GM19324 (cell line): Measurements from ENCODE around the gene SOX6.
"Not testable (repeated sequence)": the region's sequence is repeated elsewhere in the genome, so short reads cannot be mapped to it uniquely, and the experiment has no call there.

ENCODE experiments used
- ATAC-seq: cut with Tn5 transposase; IDR thresholded peaks from one replicate; pipeline ENCODE4 v1.9.1; 2021; ENCODE audit warnings: mild to moderate bottlenecking, moderate library complexity; ENCODE audit not compliant: unreplicated experiment, low FRiP score

The SOX6 gene

DNA sequence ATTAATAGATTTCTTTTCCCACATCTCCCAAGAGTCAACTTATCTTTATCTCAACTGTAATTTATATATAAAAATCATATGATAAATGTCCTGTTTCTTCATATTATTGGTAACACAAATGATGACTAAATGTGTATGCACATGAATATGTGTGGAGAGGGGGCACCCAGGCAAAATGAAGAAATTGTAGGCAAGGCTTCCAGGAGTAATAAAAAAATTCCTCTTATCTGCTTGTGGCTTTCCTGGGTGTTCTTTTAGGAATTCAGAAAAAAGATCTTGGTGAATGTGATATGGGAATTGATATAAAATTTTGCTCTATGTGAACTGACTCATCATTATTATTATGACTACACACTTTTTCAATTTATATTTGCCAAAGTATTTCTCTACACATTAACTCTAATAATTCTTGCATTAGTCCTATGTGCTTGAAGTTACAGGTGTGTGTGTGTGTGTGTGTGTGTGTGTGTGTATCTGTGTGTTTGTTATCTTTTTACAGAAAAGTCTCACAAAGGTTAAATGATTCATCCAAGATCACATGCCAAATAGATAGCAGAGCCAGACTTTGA lies 197.8 kb downstream of the SOX6 start:
- no peak for ATAC-seq

DNA sequence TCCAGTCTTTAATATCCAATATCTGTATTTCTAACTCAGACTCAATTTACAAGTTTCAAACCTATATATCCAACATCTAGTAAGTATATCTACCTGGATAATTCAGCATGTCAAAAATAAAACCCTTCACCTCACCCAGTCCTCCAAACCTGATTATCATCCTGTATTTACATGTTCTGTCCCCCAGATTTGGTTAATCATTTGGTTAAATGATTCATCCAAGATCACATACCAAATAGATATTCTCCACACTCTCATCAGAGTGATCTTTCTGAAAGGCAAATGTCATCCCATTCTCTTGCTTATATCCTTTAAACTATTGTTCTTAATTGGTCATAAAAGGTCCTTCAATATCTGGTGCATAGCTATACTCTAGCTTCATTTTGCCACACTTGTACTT lies 199.0 kb downstream of the SOX6 start:
- ATAC-seq = no peak

GRCh38 chr11:16155448-16155847 lies 200.9 kb downstream of the SOX6 start:
- no peak for ATAC-seq

- ATAC-seq = no peak
Measured at GRCh38 chr11:16154715-16155396, 201.5 kb downstream of the SOX6 start.

DNA sequence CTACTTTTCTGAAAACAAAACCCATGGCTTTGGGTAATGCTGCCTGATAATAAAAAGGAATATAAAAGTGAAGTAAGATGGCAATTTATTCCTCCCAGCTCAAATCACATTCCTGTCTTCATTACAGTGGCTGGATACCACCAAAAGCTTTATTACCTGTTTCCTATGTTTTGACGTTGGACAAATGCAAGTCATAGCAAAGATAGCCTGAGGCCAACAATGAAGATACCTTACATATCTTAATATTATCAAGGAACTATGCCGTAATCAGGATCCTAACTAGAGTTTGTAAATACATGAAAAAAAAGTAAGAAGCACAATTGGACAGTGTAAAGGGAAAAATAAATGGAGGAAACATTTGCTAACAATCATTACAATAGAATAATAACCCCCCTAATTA lies 202.4 kb downstream of the SOX6 start:
- no peak for ATAC-seq

DNA sequence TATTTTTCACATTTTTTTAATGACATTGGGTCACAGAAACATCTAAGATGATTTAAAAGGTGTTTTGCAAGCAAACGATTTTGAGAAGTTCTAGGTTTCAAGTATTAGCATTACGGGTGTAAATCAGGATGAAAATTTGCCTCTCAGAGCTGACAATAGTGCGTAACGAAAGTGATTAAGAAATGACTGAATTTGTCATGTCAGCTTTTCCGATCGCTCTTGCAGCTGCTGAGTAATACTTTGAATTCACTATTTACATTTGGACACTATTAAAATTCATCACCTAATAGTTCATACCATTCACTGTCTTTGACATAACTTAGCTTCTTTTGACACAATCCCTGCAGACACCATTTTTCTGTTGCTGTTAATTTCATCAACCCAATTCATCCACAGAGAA lies 205.2 kb downstream of the SOX6 start:
- no peak for ATAC-seq

DNA sequence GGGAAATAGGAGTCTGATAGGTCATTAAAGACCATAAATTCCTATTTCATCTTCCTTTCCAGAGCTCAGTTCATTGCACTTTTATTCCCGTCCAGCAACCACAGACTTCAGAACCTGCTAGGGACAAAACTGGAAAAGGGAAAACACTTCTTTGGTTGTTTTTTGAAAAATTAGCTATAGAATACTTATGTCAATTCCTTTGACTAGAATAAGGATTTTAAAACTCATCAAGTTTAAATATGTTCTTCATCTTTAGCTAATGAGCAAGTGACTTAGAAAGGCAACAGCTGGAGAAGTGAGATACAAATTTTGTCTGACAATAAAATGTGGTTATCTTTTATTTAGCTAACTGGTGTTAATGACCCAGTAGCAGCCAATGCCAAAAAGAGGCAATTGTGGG lies 206.9 kb downstream of the SOX6 start:
- ATAC-seq = no peak

DNA sequence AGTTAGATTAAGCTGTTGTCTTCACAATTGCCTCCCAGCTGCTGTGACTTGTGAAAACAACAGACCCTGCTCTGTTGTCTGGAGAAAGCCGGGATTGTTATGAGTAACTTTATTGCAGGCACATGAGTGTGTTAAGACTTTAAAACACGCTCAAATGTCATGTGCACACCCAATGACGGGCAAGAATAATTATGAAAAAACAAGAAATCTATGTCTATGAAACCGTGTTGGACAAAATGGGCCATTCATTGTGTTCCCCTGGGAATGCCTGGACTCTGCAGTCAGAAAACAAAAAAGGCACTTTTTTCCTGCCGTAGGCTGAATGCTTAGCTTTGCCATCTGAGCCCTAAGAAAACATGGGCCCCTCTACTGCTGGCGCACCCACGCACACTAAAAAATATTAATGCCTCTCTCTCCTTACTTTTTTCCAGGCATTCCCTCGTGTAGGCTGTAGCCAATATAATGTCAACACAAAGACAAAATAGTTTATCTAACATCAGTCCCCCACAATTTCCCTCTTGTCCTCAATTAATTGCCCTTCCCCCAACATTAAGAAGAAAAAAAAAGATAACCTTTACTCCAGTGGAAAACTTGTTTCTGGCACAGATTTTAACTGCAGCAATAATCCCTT lies 207.9 kb downstream of the SOX6 start:
- ATAC-seq = no peak

GRCh38 chr11:16146980-16147379 lies 209.4 kb downstream of the SOX6 start:
- ATAC-seq = not testable (repeated sequence)

- not testable (repeated sequence) for ATAC-seq
Measured at GRCh38 chr11:16141614-16142013, 214.7 kb downstream of the SOX6 start.

DNA sequence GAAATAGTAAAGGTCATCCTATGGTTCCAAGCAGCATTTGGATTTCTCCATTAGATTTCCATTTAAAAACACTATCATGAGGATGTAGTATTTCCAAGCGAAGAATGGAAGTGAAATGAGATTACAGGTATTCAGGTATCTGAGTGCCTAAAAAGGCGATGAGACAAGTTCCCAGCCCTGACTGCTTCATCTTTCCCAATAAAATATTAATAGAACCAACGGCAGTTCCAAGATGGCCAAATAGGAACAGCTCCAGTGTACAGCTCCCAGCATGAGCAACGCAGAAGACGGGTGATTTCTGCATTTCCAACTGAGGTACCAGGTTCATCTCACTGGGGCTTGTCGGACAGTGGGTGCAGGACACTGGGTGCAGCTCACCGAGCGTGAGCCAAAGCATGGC lies 215.2 kb downstream of the SOX6 start:
- ATAC-seq = not testable (repeated sequence)

DNA sequence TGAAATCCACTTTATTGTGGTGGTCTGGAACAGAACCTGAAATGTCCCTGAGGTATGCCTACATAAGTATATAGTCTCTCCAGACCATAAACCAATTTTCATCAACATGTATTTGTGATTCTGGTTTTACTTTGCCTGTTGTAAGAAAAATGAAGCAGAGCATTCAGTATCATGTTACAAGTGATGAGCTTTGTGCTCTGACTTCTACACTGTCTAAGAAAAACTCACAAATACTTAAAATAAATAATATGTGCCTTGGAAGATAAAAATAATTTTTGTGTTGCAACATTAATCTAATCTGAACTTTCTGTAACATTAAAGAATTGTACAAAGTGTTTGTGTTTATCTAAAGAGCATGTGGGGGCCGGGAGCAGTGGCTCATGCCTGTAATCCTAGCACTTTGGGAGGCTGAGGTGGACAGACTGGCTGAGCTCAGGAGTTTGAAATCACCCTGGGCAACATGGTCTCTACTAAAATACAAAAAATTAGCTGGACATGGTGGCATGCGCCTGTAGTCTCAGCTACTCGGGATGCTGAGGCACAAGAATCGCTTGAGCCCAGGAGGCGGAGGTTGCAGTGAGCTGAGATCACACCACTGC lies 219.5 kb downstream of the SOX6 start:
- no peak for ATAC-seq

GRCh38 chr11:16133867-16134266 lies 222.5 kb downstream of the SOX6 start:
- no peak for ATAC-seq

DNA sequence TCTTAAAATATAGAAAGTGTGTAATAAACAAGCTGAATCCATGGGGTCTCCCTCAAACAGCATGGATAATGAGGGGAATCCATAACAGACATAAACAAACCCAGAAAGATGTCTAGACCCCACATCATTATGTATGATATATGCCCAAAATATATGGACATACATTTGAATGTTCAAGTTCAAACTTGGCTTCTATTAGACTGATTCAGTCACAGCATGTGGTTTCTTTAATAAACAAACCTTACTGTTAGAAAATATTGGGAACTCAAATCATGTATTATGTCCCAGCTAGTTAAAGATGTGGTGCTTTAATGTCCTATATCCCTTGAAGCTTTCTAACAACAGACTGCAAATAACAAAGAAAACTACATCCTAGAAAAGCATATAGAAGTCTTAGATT lies 228.6 kb downstream of the SOX6 start:
- no peak for ATAC-seq

DNA sequence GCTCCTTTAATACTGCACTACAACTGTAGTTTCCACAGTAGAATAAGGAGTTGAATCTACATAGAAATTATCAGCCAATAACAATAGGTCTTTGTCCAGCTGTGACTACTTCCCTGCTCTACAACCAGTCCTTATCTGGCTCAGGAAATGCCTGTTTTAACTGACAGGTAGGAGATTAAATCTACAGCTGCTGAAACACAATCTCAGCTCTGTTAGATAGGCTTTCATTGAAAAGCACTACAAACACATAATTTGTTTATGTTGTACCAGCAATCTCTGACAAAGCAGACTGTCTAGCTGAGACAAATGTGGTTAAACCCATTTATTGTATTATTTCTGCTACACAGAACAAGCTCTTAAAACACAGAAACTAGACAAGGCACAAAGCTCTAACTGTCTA lies 230.0 kb downstream of the SOX6 start:
- ATAC-seq = no peak

DNA sequence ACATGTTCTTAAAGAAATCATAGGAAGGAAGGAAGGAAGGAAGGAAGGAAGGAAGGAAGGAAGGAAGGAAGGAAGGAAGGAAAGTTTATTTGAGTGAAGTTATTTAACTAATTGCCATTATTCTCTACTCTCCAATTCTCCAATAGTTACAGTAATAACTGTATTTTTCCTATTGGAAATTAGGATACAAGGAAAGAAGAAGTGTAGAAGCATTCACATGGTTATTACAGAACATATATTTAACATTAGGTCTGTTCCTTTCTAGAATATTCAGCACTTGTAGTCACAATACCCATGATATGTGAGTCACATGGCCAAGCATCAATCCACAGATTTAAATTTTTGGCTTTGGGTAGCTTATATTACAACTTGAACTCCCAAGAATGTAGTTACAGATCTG lies 230.6 kb downstream of the SOX6 start:
- no peak for ATAC-seq

GRCh38 chr11:16124390-16124789 lies 232.0 kb downstream of the SOX6 start:
- ATAC-seq = no peak

DNA sequence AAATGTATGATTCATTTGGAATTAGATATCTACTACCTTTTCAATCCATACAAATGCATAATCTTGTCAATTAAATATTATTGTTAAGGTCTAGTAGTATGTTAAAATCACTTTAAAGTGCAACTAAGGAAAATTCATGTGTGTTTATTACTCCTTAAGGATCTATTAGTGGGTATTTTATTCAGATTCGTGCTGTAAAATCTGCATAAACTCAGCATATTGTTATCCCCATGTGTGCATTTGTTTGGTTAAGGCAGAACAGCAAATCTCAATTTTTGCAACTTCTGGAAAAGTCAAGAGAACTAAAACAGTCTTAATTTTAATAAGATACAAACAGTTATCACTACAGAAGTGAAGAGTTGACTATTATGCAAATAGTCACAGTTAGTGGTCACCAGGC lies 234.5 kb downstream of the SOX6 start:
- ATAC-seq = no peak

DNA sequence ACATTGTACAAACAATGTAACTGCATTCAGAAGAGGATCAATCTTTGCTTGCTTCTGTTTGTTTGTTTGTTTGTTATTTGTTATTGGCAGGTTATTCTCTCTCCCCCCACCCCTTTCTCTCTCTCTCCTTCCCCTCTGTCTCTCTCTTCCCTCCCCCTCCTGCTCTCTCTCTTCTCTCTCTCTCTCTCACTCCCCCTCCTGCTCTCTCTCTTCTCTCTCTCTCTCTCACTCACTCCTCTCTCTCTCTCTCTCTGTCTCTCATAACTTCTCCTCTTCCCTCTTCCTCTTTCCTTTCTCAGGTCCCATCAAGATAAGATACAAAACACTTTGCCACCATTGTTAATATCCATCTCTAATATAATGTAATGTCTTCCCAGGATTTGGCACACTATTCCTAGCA lies 236.3 kb downstream of the SOX6 start:
- ATAC-seq = no peak

GRCh38 chr11:16117989-16118756 lies 238.2 kb downstream of the SOX6 start:
- no peak for ATAC-seq
